NT2/D1 (cell line): Measurements from ENCODE around the gene NRXN3.

ENCODE experiments used
- SUZ12 ChIP-seq: IDR thresholded peaks from 2 replicates; pipeline ENCODE4 v1.6.1; 2011; ENCODE audit not compliant: insufficient read length, insufficient read depth; ENCODE audit errors: extremely low read depth
- YY1 ChIP-seq: IDR thresholded peaks from 2 replicates; pipeline ENCODE4 v1.6.1; 2011; ENCODE audit not compliant: insufficient read length, insufficient read depth
- ZNF274 ChIP-seq: IDR thresholded peaks from 2 replicates; pipeline ENCODE4 v1.6.1; 2011; ENCODE audit warnings: mild to moderate bottlenecking, low read depth, low read length

DNA sequence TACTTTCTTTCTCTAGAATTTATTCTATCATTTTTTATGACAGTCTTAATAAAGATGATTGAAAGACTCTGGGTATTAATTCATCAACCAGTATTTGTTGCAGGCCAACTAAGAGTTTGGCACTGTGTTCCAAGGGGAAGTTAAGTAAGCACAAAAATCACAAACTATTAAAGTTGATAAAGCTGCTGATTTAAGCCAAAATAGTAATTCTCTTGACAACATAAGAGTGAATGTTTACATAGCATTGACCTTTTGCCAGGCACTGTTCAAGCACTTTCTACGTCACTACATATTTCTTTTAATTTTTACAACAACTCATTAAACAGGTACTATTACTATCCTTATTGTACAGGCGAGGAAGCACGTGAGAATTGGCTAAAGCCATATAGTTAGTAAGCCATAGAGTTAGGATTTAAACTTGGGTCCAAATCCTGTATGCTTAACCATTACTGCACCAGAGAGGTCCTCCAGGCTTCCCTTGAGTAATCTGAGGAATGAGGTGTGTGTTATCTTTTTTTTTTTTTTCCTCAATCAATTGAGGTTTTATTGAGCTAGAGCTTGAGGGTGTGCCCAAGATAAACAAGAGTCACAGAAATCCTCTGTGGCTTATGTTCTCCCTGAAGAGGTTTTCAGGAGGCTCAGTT lies 1031.5 kb downstream of the NRXN3 start:
- no peak for TF ChIP-seq SUZ12
- TF ChIP-seq YY1: no peak
- TF ChIP-seq ZNF274: no peak
